ENCODE measurements around the gene MVK.

GRCh38 chr12:109631302-109631701 is 57.7 kb downstream of the MVK start:
- no peak for TF ChIP-seq EZH2phosphoT487 (IDR thresholded peaks at IDR 0.05; ENCODE audit: unreplicated experiment)
- no peak for TF ChIP-seq CTCF (conservative IDR thresholded peaks at IDR 0.05; ENCODE audit: low read depth in 2 of 2)
- no peak for TF ChIP-seq EZH2 (IDR thresholded peaks at IDR 0.05; ENCODE audit: low read depth, unreplicated experiment)
